HepG2 (cell line): Measurements from ENCODE around the gene MAGI1. TPM values are rescaled to one million over a fixed set of nuclear protein-coding genes. Genes with fewer than 3 reads are reported as not detected.

Source experiments
- ATAC-seq: fragments of 200-7000 bp; cut with Tn5 transposase; 3 replicates; pipeline ENCODE4 v1.9.1; 2020; ENCODE audit warnings: mild to moderate bottlenecking, moderate library complexity
- BruUV-seq: library from RNA; stranded (reverse); fragments of 400-500 nt; replicated peaks from 2 replicates; lab custom pipeline; 2021; lab: Mats Ljungman, UMichigan
- CTCF ChIA-PET: fragments of 300-600 bp; formaldehyde crosslinking; extraction: SDS; loops from one replicate; lab custom pipeline; 2021; ENCODE audit warnings: low total read pairs, inconsistent platforms, low intra/inter-chr PET ratio; lab: Yijun Ruan, JAX
- POLR2A ChIA-PET: fragments of 350-600 bp; sonication (Branson Sonifier 250); formaldehyde crosslinking; loops from one replicate; lab custom pipeline; 2020; ENCODE audit warnings: antibody characterized with exemption, inconsistent platforms; lab: Yijun Ruan, JAX
- DNase-seq: peaks from one replicate; pipeline ENCODE4 v3.0.0-alpha.2; 2015; ENCODE audit warnings: low spot score
- FAIRE-seq: peaks from 3 replicates; lab custom pipeline; 2011; peaks lifted over from hg19 to GRCh38; lab: Jason Lieb, UNC
- H2AFZ ChIP-seq: one replicate; pipeline ENCODE4 v1.6.1; 2011; ENCODE audit warnings: low read length, inconsistent platforms
- H3K27ac ChIP-seq: fragments of 300-600 bp; 3 replicates; pipeline ENCODE4 v1.8.0; 2011; ENCODE audit warnings: mixed run types, mild to moderate bottlenecking, mixed read lengths, low read length, inconsistent platforms; ENCODE audit not compliant: insufficient read depth; ENCODE audit errors: extremely low read length
- H3K27me3 ChIP-seq, 2 experiments: fragments of 200-600 bp in 1 of 2; 2 replicates in 1 of 2; 3 replicates in 1 of 2; pipeline versions ENCODE4 v1.6.0 to v1.8.0; 2011; ENCODE audit warnings: low read length in 2 of 2, mild to moderate bottlenecking in 2 of 2, moderate library complexity in 2 of 2, inconsistent platforms in 1 of 2; ENCODE audit not compliant: insufficient read depth in 2 of 2, control insufficient read depth in 1 of 2
- H3K36me3 ChIP-seq, 2 experiments: fragments of 200-600 bp in 1 of 2; replicated peaks in 1 of 2; 2 replicates in 1 of 2; 3 replicates in 1 of 2; pipeline versions ENCODE4 v1.5.1 to v1.8.0; 2011; ENCODE audit warnings: low read length in 2 of 2, inconsistent platforms in 1 of 2; ENCODE audit not compliant: insufficient read depth in 2 of 2, control insufficient read depth in 1 of 2
- H3K4me1 ChIP-seq: 2 replicates; pipeline ENCODE4 v1.5.1; 2012; ENCODE audit warnings: low read length, inconsistent platforms; ENCODE audit not compliant: insufficient read depth
- H3K4me2 ChIP-seq: 2 replicates; pipeline ENCODE4 v1.6.0; 2011; ENCODE audit warnings: low read depth, low read length, inconsistent platforms
- H3K4me3 ChIP-seq, 3 experiments: fragments of 200-600 bp in 1 of 3; sonication (generic), shearing (Covaris generic) in 1 of 3; replicated peaks in 1 of 3; 2 replicates each; pipeline ENCODE4 v1.5.1; 2011 to 2016; ENCODE audit warnings: low read length in 3 of 3, inconsistent platforms in 2 of 3, low read depth in 2 of 3, mild to moderate bottlenecking in 2 of 3, control low read depth in 1 of 3, mixed read lengths in 1 of 3; ENCODE audit not compliant: insufficient read depth in 1 of 3
- H3K79me2 ChIP-seq: one replicate; pipeline ENCODE4 v1.6.1; 2011; ENCODE audit warnings: low read length, inconsistent platforms; ENCODE audit not compliant: insufficient read depth
- H3K9ac ChIP-seq: 2 replicates; pipeline ENCODE4 v1.6.0; 2011; ENCODE audit warnings: mild to moderate bottlenecking, low read depth, low read length, inconsistent platforms; ENCODE audit not compliant: insufficient read depth
- H3K9me3 ChIP-seq: 2 replicates; pipeline ENCODE4 v1.5.1; 2012; ENCODE audit warnings: mild to moderate bottlenecking, low read length
- H4K20me1 ChIP-seq: 2 replicates; pipeline ENCODE4 v1.6.0; 2011; ENCODE audit warnings: inconsistent platforms, mild to moderate bottlenecking, low read length, moderate library complexity; ENCODE audit not compliant: insufficient read depth
- ARID2 ChIP-seq: sonication (generic); formaldehyde crosslinking; IDR thresholded peaks from 2 replicates; pipeline ENCODE4 v1.8.1; 2022; ENCODE audit warnings: mild to moderate bottlenecking, missing genetic modification reagents, borderline replicate concordance
- CENPBD1 ChIP-seq: sonication (generic); formaldehyde crosslinking; IDR thresholded peaks from 2 replicates; pipeline ENCODE4 v1.8.0; 2022; ENCODE audit warnings: missing genetic modification reagents, low read depth, mild to moderate bottlenecking, borderline replicate concordance
- CREB1 ChIP-seq, 2 experiments: fragments of 450-650 bp in 1 of 2; IDR thresholded peaks; 2 replicates each; pipeline ENCODE4 v1.6.1; 2016 to 2017; ENCODE audit warnings: control low read depth in 1 of 2, mild to moderate bottlenecking in 1 of 2, missing compliant biosample characterization in 1 of 2, missing genetic modification characterization in 1 of 2
- IRF1 ChIP-seq: sonication (generic); formaldehyde crosslinking; IDR thresholded peaks from 2 replicates; pipeline ENCODE4 v1.4.0; 2020; ENCODE audit warnings: low read depth, mild to moderate bottlenecking, missing genetic modification reagents
- NCOA2 ChIP-seq: sonication (generic); formaldehyde crosslinking; IDR thresholded peaks from 2 replicates; pipeline ENCODE4 v1.8.0; 2022; ENCODE audit warnings: inconsistent platforms
- REXO4 ChIP-seq: sonication (generic); formaldehyde crosslinking; IDR thresholded peaks from 2 replicates; pipeline ENCODE4 v1.8.0; 2022; ENCODE audit warnings: missing genetic modification reagents, mild to moderate bottlenecking, borderline replicate concordance
- RFXAP ChIP-seq: sonication (generic); formaldehyde crosslinking; IDR thresholded peaks from 2 replicates; pipeline ENCODE4 v1.4.0; 2020; ENCODE audit warnings: missing genetic modification reagents, borderline replicate concordance
- SIX4 ChIP-seq: sonication (generic); formaldehyde crosslinking; IDR thresholded peaks from 2 replicates; pipeline ENCODE4 v1.4.0; 2020; ENCODE audit warnings: missing genetic modification reagents
- TCF7L2 ChIP-seq: IDR thresholded peaks from 2 replicates; pipeline ENCODE4 v1.6.1; 2011; ENCODE audit warnings: mild to moderate bottlenecking, low read depth, low read length, moderate library complexity
- ZFP36L2 ChIP-seq: sonication (generic); formaldehyde crosslinking; IDR thresholded peaks from 2 replicates; pipeline ENCODE4 v1.4.0; 2020; ENCODE audit warnings: missing genetic modification reagents
- ZFP90 ChIP-seq: sonication (generic); formaldehyde crosslinking; IDR thresholded peaks from 2 replicates; pipeline ENCODE4 v1.8.0; 2022; ENCODE audit warnings: missing genetic modification reagents, mild to moderate bottlenecking, inconsistent platforms, borderline replicate concordance
- ZNF30 ChIP-seq: sonication (generic); formaldehyde crosslinking; IDR thresholded peaks from 2 replicates; pipeline ENCODE4 v1.5.0; 2020; ENCODE audit warnings: mild to moderate bottlenecking, missing genetic modification reagents
- ZNF609 ChIP-seq: sonication (generic); formaldehyde crosslinking; IDR thresholded peaks from 2 replicates; pipeline ENCODE4 v1.4.0; 2020; ENCODE audit warnings: mild to moderate bottlenecking, missing genetic modification reagents, borderline replicate concordance
- ZNF670 ChIP-seq: sonication (generic); formaldehyde crosslinking; IDR thresholded peaks from 2 replicates; pipeline ENCODE4 v1.8.0; 2022; ENCODE audit warnings: mild to moderate bottlenecking, missing genetic modification reagents, borderline replicate concordance
- ZNF83 ChIP-seq: sonication (generic); formaldehyde crosslinking; IDR thresholded peaks from 2 replicates; pipeline ENCODE4 v1.4.0; 2020; ENCODE audit warnings: missing genetic modification reagents, mild to moderate bottlenecking, borderline replicate concordance
- ZSCAN30 ChIP-seq: sonication (generic); formaldehyde crosslinking; IDR thresholded peaks from 2 replicates; pipeline ENCODE4 v1.5.0; 2020; ENCODE audit warnings: mild to moderate bottlenecking, missing genetic modification reagents
- WGBS: methylation state at CpG from one replicate; pipeline ENCODE4 v1.1.6; 2017; ENCODE audit warnings: low lambda C conversion rate; 5-methylcytosine and 5-hydroxymethylcytosine counted together
- in situ Hi-C: cut with HindIII; loops from 2 replicates; pipeline ENCODE4 v1.10.0; 2017; ENCODE audit warnings: low pct_unique_long_range_greater_than_20kb; ENCODE audit not compliant: extremely low pct_ligation_motif_present
- intact Hi-C: fragments of 100-400 bp; cut with micrococcal nuclease; formaldehyde crosslinking; loops from one replicate; pipeline ENCODE4 v1.10.0; 2022; ENCODE audit not compliant: unreplicated experiment
- polyA plus RNA-seq, 8 experiments: library from polyadenylated mRNA; depleted of rRNA in 3 of 8; stranded (reverse) in 7 of 8; unstranded in 1 of 8; fragments of >200 nt; fragmentation: Illumina TruSeq in 4 of 8; extraction: Trizol in 4 of 8; gene quantifications; 2 replicates each; pipeline versions ENCODE4 v1.2.1 to v1.2.3, GENCODE V29; 2011 to 2016; ENCODE audit warnings: low read depth in 4 of 8, missing spikeins in 1 of 8, mixed read lengths in 1 of 8; ENCODE audit not compliant: insufficient read depth in 1 of 8
- total RNA-seq, 5 experiments: library from RNA; depleted of rRNA; stranded (reverse); fragments of >200 nt; fragmentation: Illumina TruSeq; extraction: Trizol; gene quantifications; 2 replicates each; pipeline ENCODE4 v1.2.3, GENCODE V29; 2016; ENCODE audit warnings: low read depth in 1 of 5

Gene MAGI1
- total and polyA plus RNA-seq, 2 of the 13 experiments (the other 11 are each of a cell fraction or from before 2014, with no cell fraction given) = 22.2 to 26.0 TPM

- POLR2A ChIA-PET = no interaction called here
- in situ Hi-C loops = loop anchor here (25.0 kb wide), 1 partner anchor 872 kb away; no protein-coding TSS in a partner anchor
- CTCF ChIA-PET = no interaction called here
Measured at GRCh38 chr3:65409176-65409569, 629.5 kb downstream of the MAGI1 start.

GRCh38 chr3:65408531-65409175, 630.1 kb downstream of the MAGI1 start:
- H3K36me3 ChIP-seq = no peaks in the 10 kb centered on the region; a peak in 2 of 5 replicates
- no peak overlapping the region for H3K4me3 ChIP-seq
- DNase-seq (no peak), ATAC-seq (no peak), FAIRE-seq (no peak)
- POLR2A ChIA-PET = no interaction called here
- no peaks in the 10 kb centered on the region for H3K9me3 ChIP-seq
- H3K27me3 ChIP-seq = no peaks in the 10 kb centered on the region
- BruUV-seq = no TSS peak
- H3K27ac ChIP-seq = no peak overlapping the region
- peaks cover 20% of the 10 kb centered on the region for H3K4me1 ChIP-seq
- H3K9ac ChIP-seq = no peak overlapping the region
- H3K79me2 ChIP-seq = no peaks in the 10 kb centered on the region
- H2AFZ ChIP-seq = no peak overlapping the region
- in situ Hi-C loops (loop anchor here (25.0 kb wide), 1 partner anchor 871 kb away; no protein-coding TSS in a partner anchor), intact Hi-C loops (no loop called here)
- WGBS = 94% methylated on average over 6 of the region's 6 CpGs
- no peak overlapping the region for H3K4me2 ChIP-seq
- H4K20me1 ChIP-seq = no peaks in the 10 kb centered on the region
- CTCF ChIA-PET = no interaction called here
- TF ChIP-seq IRF1 (no peak), ZNF30 (no peak), REXO4 (CRISPR knock-in tag) (no peak), CENPBD1 (CRISPR knock-in tag) (no peak), ZNF609 (CRISPR knock-in tag) (no peak), TCF7L2 (no peak), SIX4 (no peak), ZFP90 (no peak), ZSCAN30 (CRISPR knock-in tag) (no peak)

More at GRCh38 chr3:65409176-65409569, 629.5 kb downstream of the MAGI1 start:
- Histone ChIP-seq H3K27ac (no peak overlapping the region), H3K79me2 (no peaks in the 10 kb centered on the region), H3K36me3 (no peaks in the 10 kb centered on the region; a peak in 2 of 5 replicates), H4K20me1 (no peaks in the 10 kb centered on the region), H3K4me2 (no peak overlapping the region), H3K9ac (no peak overlapping the region), H3K27me3 (no peaks in the 10 kb centered on the region), H2AFZ (no peak overlapping the region), H3K9me3 (no peaks in the 10 kb centered on the region), H3K4me3 (no peak overlapping the region), H3K4me1 (peaks cover 20% of the 10 kb centered on the region)
- no TSS peak for BruUV-seq
- 87% methylated on average over 3 of the region's 3 CpGs for WGBS
- ATAC-seq (no peak), FAIRE-seq (no peak), DNase-seq (no peak)
- intact Hi-C loops = no loop called here
- TF ChIP-seq ZNF83 (no peak), ZFP36L2 (CRISPR knock-in tag) (no peak), CREB1 (IDR thresholded peaks at IDR 0.05) (no peak), CREB1 (CRISPR knock-in tag; IDR thresholded peaks at IDR 0.05) (no peak), RFXAP (CRISPR knock-in tag) (no peak), ARID2 (CRISPR knock-in tag) (no peak), ZNF670 (CRISPR knock-in tag) (no peak), NCOA2 (CRISPR knock-in tag) (no peak)
